ENCODE results near the gene DYRK1A. TPM values are rescaled to one million over a fixed set of nuclear protein-coding genes. Genes with fewer than 3 reads are reported as not detected.

Gene DYRK1A
- polyA plus RNA-seq, 1 donor (not counting 4 experiments of a cell fraction or from before 2014, with no cell fraction given): 25.3 TPM

DNA sequence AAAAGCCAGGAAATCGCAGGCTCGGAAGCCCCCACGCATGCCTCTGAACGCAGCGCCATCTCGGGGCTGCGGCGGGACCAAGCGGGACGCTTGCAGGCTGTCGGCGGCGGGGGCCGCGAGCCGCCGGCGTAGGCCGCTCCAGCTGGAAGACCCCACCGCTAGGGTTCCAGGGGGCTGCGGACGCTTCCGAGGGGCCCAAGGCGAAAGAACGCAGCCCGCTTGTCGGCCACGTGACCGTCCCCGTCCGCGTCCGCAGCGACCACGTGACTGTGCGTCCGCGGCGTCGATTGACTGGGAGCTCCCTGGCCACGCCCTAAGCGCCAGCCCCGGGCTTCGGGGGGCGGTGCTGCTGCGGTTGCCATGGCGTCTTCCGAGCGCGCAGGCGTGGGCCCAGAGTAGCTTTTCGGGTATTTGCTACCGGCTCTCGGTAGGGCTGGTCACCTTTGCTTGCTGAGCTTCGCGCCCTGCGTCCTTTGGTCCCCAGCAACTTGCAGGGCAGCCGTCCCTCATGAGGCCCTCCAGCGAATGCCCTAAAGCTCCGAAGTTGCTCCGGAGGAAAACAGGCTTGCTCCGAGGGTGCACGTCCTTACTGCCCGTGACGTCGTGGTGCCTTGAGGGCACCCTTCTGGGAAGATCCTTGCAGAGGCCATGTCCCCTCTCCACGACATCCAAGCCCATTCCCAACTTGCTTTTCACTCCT, 197.2 kb downstream of the DYRK1A start:
- no peaks in the 10 kb centered on the region for H3K79me2 ChIP-seq (ENCODE audit: control insufficient read depth, insufficient read depth, low read length)
- peak overlapping the region; percentile 83 for H3K27ac ChIP-seq (ENCODE audit: control insufficient read depth, insufficient read depth, low read length)
- peak; percentile 44 for DNase-seq (ENCODE audit: low read depth, low spot score)
- H3K9ac ChIP-seq (ENCODE audit: control insufficient read depth, extremely low read depth, insufficient read depth, low read length): peak overlapping the region; percentile 76
- H2AFZ ChIP-seq (ENCODE audit: control insufficient read depth, low read length): peak overlapping the region; percentile 90
- H3K27me3 ChIP-seq (ENCODE audit: control insufficient read depth, extremely low read depth, insufficient read depth, low read length): no peaks in the 10 kb centered on the region
- dilution Hi-C loops (cut with MboI; ENCODE audit: extremely low pct_ligation_motif_present, low sequenced_read_pairs): no loop called here
- H3K36me3 ChIP-seq (ENCODE audit: control insufficient read depth in 2 of 2, extremely low read depth in 1 of 2, insufficient read depth in 2 of 2, low read length in 2 of 2): no peaks in the 10 kb centered on the region
- H4K20me1 ChIP-seq (ENCODE audit: control insufficient read depth, extremely low read depth, insufficient read depth, low read length): no peaks in the 10 kb centered on the region
- H3K9me1 ChIP-seq (ENCODE audit: control insufficient read depth, extremely low read depth, insufficient read depth, low read length): no peaks in the 10 kb centered on the region
- FAIRE-seq: peak; percentile 46
- H3K4me1 ChIP-seq (ENCODE audit: control insufficient read depth, extremely low read depth, insufficient read depth, low read length): peaks cover 17% of the 10 kb centered on the region
- TF ChIP-seq, protein P1, sequence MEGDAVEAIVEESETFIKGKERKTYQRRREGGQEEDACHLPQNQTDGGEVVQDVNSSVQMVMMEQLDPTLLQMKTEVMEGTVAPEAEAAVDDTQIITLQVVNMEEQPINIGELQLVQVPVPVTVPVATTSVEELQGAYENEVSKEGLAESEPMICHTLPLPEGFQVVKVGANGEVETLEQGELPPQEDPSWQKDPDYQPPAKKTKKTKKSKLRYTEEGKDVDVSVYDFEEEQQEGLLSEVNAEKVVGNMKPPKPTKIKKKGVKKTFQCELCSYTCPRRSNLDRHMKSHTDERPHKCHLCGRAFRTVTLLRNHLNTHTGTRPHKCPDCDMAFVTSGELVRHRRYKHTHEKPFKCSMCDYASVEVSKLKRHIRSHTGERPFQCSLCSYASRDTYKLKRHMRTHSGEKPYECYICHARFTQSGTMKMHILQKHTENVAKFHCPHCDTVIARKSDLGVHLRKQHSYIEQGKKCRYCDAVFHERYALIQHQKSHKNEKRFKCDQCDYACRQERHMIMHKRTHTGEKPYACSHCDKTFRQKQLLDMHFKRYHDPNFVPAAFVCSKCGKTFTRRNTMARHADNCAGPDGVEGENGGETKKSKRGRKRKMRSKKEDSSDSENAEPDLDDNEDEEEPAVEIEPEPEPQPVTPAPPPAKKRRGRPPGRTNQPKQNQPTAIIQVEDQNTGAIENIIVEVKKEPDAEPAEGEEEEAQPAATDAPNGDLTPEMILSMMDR (optimal IDR thresholded peaks at IDR 0.05 in 1 of 3, IDR thresholded peaks at IDR 0.05 in 1 of 3, conservative IDR thresholded peaks at IDR 0.05 in 1 of 3; ENCODE audit: extremely low read depth in 1 of 3, insufficient read depth in 2 of 3, low read length in 3 of 3): peak in 2 of 3 experiments; percentile 15 to 58
- TF ChIP-seq EZH2 (IDR thresholded peaks at IDR 0.05; ENCODE audit: low read length): no peak
- peak overlapping the region; percentile 61 to 79 (median 72) for H3K4me3 ChIP-seq (ENCODE audit: control insufficient read depth in 2 of 3, extremely low read depth in 1 of 3, insufficient read depth in 2 of 3, low read depth in 1 of 3, low read length in 3 of 3)
- peak overlapping the region; percentile 75 for H3K4me2 ChIP-seq (ENCODE audit: control insufficient read depth, extremely low read depth, insufficient read depth, low read depth, low read length)
- H3K9me3 ChIP-seq (ENCODE audit: control insufficient read depth, low read depth, low read length): no peaks in the 10 kb centered on the region

DNA sequence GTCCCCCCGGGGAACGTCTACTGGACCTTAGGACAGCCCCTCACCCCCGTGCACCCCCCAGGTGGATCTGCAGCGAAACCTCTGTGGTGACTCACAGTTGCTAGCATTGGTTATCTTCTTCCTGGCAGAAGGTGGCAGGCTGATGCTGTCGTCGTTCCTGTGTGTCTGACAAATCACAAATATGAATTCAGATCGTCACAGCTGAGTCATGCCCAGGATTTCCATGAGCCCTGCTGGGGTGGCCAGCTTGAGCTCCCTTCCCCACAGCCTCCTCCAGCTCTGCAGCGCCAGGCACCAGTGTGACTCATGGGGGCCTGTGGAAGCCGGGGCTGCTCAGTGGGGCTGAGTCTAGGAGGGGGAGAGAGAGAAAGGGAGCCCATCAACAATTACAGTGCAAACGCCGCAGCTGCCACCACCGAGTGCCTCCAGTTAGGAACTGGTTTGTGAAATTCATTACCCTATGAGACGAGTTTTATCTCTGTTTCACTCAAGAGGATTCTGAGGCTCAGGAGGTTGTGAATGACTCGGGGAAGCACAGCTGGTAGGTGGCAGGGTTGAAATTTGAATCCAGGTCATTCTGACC, 197.9 kb downstream of the DYRK1A start:
- H3K27ac ChIP-seq (ENCODE audit: control insufficient read depth, insufficient read depth, low read length): peak overlapping the region; percentile 83
- H3K4me1 ChIP-seq (ENCODE audit: control insufficient read depth, extremely low read depth, insufficient read depth, low read length): peaks cover 17% of the 10 kb centered on the region
- peak overlapping the region; percentile 61 to 79 (median 72) for H3K4me3 ChIP-seq (ENCODE audit: control insufficient read depth in 2 of 3, extremely low read depth in 1 of 3, insufficient read depth in 2 of 3, low read depth in 1 of 3, low read length in 3 of 3)
- dilution Hi-C loops (cut with MboI; ENCODE audit: extremely low pct_ligation_motif_present, low sequenced_read_pairs): no loop called here
- TF ChIP-seq, protein P1 (optimal IDR thresholded peaks at IDR 0.05 in 1 of 3, IDR thresholded peaks at IDR 0.05 in 1 of 3, conservative IDR thresholded peaks at IDR 0.05 in 1 of 3; ENCODE audit: extremely low read depth in 1 of 3, insufficient read depth in 2 of 3, low read length in 3 of 3): peak in 1 of 3 experiments; percentile 58
- no peak for TF ChIP-seq EZH2 (IDR thresholded peaks at IDR 0.05; ENCODE audit: low read length)
- FAIRE-seq (peak; percentile 41), DNase-seq (ENCODE audit: low read depth, low spot score) (peak; percentile 94)
- peak overlapping the region; percentile 90 for H2AFZ ChIP-seq (ENCODE audit: control insufficient read depth, low read length)
- no peaks in the 10 kb centered on the region for H3K27me3 ChIP-seq (ENCODE audit: control insufficient read depth, extremely low read depth, insufficient read depth, low read length)
- peak overlapping the region; percentile 75 for H3K4me2 ChIP-seq (ENCODE audit: control insufficient read depth, extremely low read depth, insufficient read depth, low read depth, low read length)
- peak overlapping the region; percentile 76 for H3K9ac ChIP-seq (ENCODE audit: control insufficient read depth, extremely low read depth, insufficient read depth, low read length)
- H3K79me2 ChIP-seq (ENCODE audit: control insufficient read depth, insufficient read depth, low read length): no peaks in the 10 kb centered on the region
- H3K36me3 ChIP-seq (ENCODE audit: control insufficient read depth in 2 of 2, extremely low read depth in 1 of 2, insufficient read depth in 2 of 2, low read length in 2 of 2): no peaks in the 10 kb centered on the region
- no peaks in the 10 kb centered on the region for H3K9me1 ChIP-seq (ENCODE audit: control insufficient read depth, extremely low read depth, insufficient read depth, low read length)
- no peaks in the 10 kb centered on the region for H3K9me3 ChIP-seq (ENCODE audit: control insufficient read depth, low read depth, low read length)
- H4K20me1 ChIP-seq (ENCODE audit: control insufficient read depth, extremely low read depth, insufficient read depth, low read length): no peaks in the 10 kb centered on the region
